HepG2 (cell line): ENCODE data around the gene GRK6. TPM values are rescaled to one million over a fixed set of nuclear protein-coding genes. Genes with fewer than 3 reads are reported as not detected.

Source experiments
- ATAC-seq: fragments of 200-7000 bp; cut with Tn5 transposase; 3 replicates; pipeline ENCODE4 v1.9.1; 2020; ENCODE audit warnings: mild to moderate bottlenecking, moderate library complexity
- BruUV-seq: library from RNA; stranded (reverse); fragments of 400-500 nt; replicated peaks from 2 replicates; lab custom pipeline; 2021; lab: Mats Ljungman, UMichigan
- CTCF ChIA-PET: fragments of 300-600 bp; formaldehyde crosslinking; extraction: SDS; loops from one replicate; lab custom pipeline; 2021; ENCODE audit warnings: low total read pairs, inconsistent platforms, low intra/inter-chr PET ratio; lab: Yijun Ruan, JAX
- POLR2A ChIA-PET: fragments of 350-600 bp; sonication (Branson Sonifier 250); formaldehyde crosslinking; loops from one replicate; lab custom pipeline; 2020; ENCODE audit warnings: antibody characterized with exemption, inconsistent platforms; lab: Yijun Ruan, JAX
- DNase-seq: peaks from one replicate; pipeline ENCODE4 v3.0.0-alpha.2; 2015; ENCODE audit warnings: low spot score
- FAIRE-seq: peaks from 3 replicates; lab custom pipeline; 2011; peaks lifted over from hg19 to GRCh38; lab: Jason Lieb, UNC
- H2AFZ ChIP-seq: one replicate; pipeline ENCODE4 v1.6.1; 2011; ENCODE audit warnings: low read length, inconsistent platforms
- H3K27ac ChIP-seq: fragments of 300-600 bp; 3 replicates; pipeline ENCODE4 v1.8.0; 2011; ENCODE audit warnings: mixed run types, mild to moderate bottlenecking, mixed read lengths, low read length, inconsistent platforms; ENCODE audit not compliant: insufficient read depth; ENCODE audit errors: extremely low read length
- H3K27me3 ChIP-seq, 2 experiments: fragments of 200-600 bp in 1 of 2; 2 replicates in 1 of 2; 3 replicates in 1 of 2; pipeline versions ENCODE4 v1.6.0 to v1.8.0; 2011; ENCODE audit warnings: low read length in 2 of 2, mild to moderate bottlenecking in 2 of 2, moderate library complexity in 2 of 2, inconsistent platforms in 1 of 2; ENCODE audit not compliant: insufficient read depth in 2 of 2, control insufficient read depth in 1 of 2
- H3K36me3 ChIP-seq, 2 experiments: fragments of 200-600 bp in 1 of 2; replicated peaks in 1 of 2; 2 replicates in 1 of 2; 3 replicates in 1 of 2; pipeline versions ENCODE4 v1.5.1 to v1.8.0; 2011; ENCODE audit warnings: low read length in 2 of 2, inconsistent platforms in 1 of 2; ENCODE audit not compliant: insufficient read depth in 2 of 2, control insufficient read depth in 1 of 2
- H3K4me1 ChIP-seq: 2 replicates; pipeline ENCODE4 v1.5.1; 2012; ENCODE audit warnings: low read length, inconsistent platforms; ENCODE audit not compliant: insufficient read depth
- H3K4me2 ChIP-seq: 2 replicates; pipeline ENCODE4 v1.6.0; 2011; ENCODE audit warnings: low read depth, low read length, inconsistent platforms
- H3K4me3 ChIP-seq, 3 experiments: fragments of 200-600 bp in 1 of 3; sonication (generic), shearing (Covaris generic) in 1 of 3; replicated peaks in 1 of 3; 2 replicates each; pipeline ENCODE4 v1.5.1; 2011 to 2016; ENCODE audit warnings: low read length in 3 of 3, inconsistent platforms in 2 of 3, low read depth in 2 of 3, mild to moderate bottlenecking in 2 of 3, control low read depth in 1 of 3, mixed read lengths in 1 of 3; ENCODE audit not compliant: insufficient read depth in 1 of 3
- H3K79me2 ChIP-seq: one replicate; pipeline ENCODE4 v1.6.1; 2011; ENCODE audit warnings: low read length, inconsistent platforms; ENCODE audit not compliant: insufficient read depth
- H3K9ac ChIP-seq: 2 replicates; pipeline ENCODE4 v1.6.0; 2011; ENCODE audit warnings: mild to moderate bottlenecking, low read depth, low read length, inconsistent platforms; ENCODE audit not compliant: insufficient read depth
- H3K9me3 ChIP-seq: 2 replicates; pipeline ENCODE4 v1.5.1; 2012; ENCODE audit warnings: mild to moderate bottlenecking, low read length
- H4K20me1 ChIP-seq: 2 replicates; pipeline ENCODE4 v1.6.0; 2011; ENCODE audit warnings: inconsistent platforms, mild to moderate bottlenecking, low read length, moderate library complexity; ENCODE audit not compliant: insufficient read depth
- ELF3 ChIP-seq: IDR thresholded peaks from 2 replicates; pipeline ENCODE4 v1.6.1; 2016; ENCODE audit warnings: missing genetic modification reagents, missing compliant biosample characterization
- ERF ChIP-seq: IDR thresholded peaks from 2 replicates; pipeline ENCODE4 v1.6.1; 2018; ENCODE audit warnings: missing biosample characterization, missing genetic modification reagents
- FOXK1 ChIP-seq: sonication (generic); formaldehyde crosslinking; IDR thresholded peaks from 2 replicates; pipeline ENCODE4 v1.4.0; 2020; ENCODE audit warnings: low read depth, missing genetic modification reagents, borderline replicate concordance
- HNF4G ChIP-seq, 2 experiments: sonication (generic) in 1 of 2; formaldehyde crosslinking in 1 of 2; IDR thresholded peaks; 2 replicates each; pipeline versions ENCODE4 v1.4.0 to v1.6.1; 2011 to 2020; ENCODE audit warnings: borderline replicate concordance in 2 of 2, low read depth in 2 of 2, mild to moderate bottlenecking in 2 of 2, low read length in 1 of 2, missing genetic modification reagents in 1 of 2, moderate library complexity in 1 of 2
- HNRNPUL1 ChIP-seq: fragments of 200-400 bp; formaldehyde crosslinking; IDR thresholded peaks from 2 replicates; pipeline ENCODE4 v1.6.1; 2017; ENCODE audit warnings: low read depth, mild to moderate bottlenecking, low read length, moderate library complexity
- KDM2A ChIP-seq: sonication (generic); formaldehyde crosslinking; IDR thresholded peaks from 2 replicates; pipeline ENCODE4 v1.4.0; 2020; ENCODE audit warnings: low read depth, missing genetic modification reagents, borderline replicate concordance
- LCORL ChIP-seq, 2 experiments: fragments of 450-650 bp in 1 of 2; sonication (generic) in 1 of 2; formaldehyde crosslinking in 1 of 2; IDR thresholded peaks; 2 replicates each; pipeline versions ENCODE4 v1.5.0 to v1.6.1; 2017 to 2020; ENCODE audit warnings: antibody characterized with exemption in 1 of 2, missing genetic modification reagents in 1 of 2
- RARA ChIP-seq: IDR thresholded peaks from 2 replicates; pipeline ENCODE4 v1.6.1; 2016; ENCODE audit warnings: missing genetic modification reagents, missing compliant biosample characterization
- RFX5 ChIP-seq: IDR thresholded peaks from 2 replicates; pipeline ENCODE4 v1.6.1; 2011; ENCODE audit warnings: low read depth, low read length, improper control_type of control experiment
- RXRB ChIP-seq: IDR thresholded peaks from 2 replicates; pipeline ENCODE4 v1.6.1; 2016; ENCODE audit warnings: borderline replicate concordance, missing genetic modification reagents, missing compliant biosample characterization
- SOX6 ChIP-seq, 2 experiments: fragments of 450-650 bp in 1 of 2; sonication (generic) in 1 of 2; formaldehyde crosslinking in 1 of 2; IDR thresholded peaks; 2 replicates each; pipeline versions ENCODE4 v1.4.0 to v1.6.1; 2017 to 2020; ENCODE audit warnings: antibody characterized with exemption in 1 of 2, mild to moderate bottlenecking in 1 of 2, missing genetic modification reagents in 1 of 2
- ZNF224 ChIP-seq: sonication (generic); formaldehyde crosslinking; IDR thresholded peaks from 2 replicates; pipeline ENCODE4 v1.5.0; 2020; ENCODE audit warnings: mild to moderate bottlenecking, missing genetic modification reagents
- ZSCAN25 ChIP-seq: sonication (generic); formaldehyde crosslinking; IDR thresholded peaks from 2 replicates; pipeline ENCODE4 v1.8.0; 2022; ENCODE audit warnings: mild to moderate bottlenecking, missing genetic modification reagents
- WGBS: methylation state at CpG from one replicate; pipeline ENCODE4 v1.1.6; 2017; ENCODE audit warnings: low lambda C conversion rate; 5-methylcytosine and 5-hydroxymethylcytosine counted together
- in situ Hi-C: cut with HindIII; loops from 2 replicates; pipeline ENCODE4 v1.10.0; 2017; ENCODE audit warnings: low pct_unique_long_range_greater_than_20kb; ENCODE audit not compliant: extremely low pct_ligation_motif_present
- intact Hi-C: fragments of 100-400 bp; cut with micrococcal nuclease; formaldehyde crosslinking; loops from one replicate; pipeline ENCODE4 v1.10.0; 2022; ENCODE audit not compliant: unreplicated experiment
- polyA plus RNA-seq, 8 experiments: library from polyadenylated mRNA; depleted of rRNA in 3 of 8; stranded (reverse) in 7 of 8; unstranded in 1 of 8; fragments of >200 nt; fragmentation: Illumina TruSeq in 4 of 8; extraction: Trizol in 4 of 8; gene quantifications; 2 replicates each; pipeline versions ENCODE4 v1.2.1 to v1.2.3, GENCODE V29; 2011 to 2016; ENCODE audit warnings: low read depth in 4 of 8, missing spikeins in 1 of 8, mixed read lengths in 1 of 8; ENCODE audit not compliant: insufficient read depth in 1 of 8
- total RNA-seq, 5 experiments: library from RNA; depleted of rRNA; stranded (reverse); fragments of >200 nt; fragmentation: Illumina TruSeq; extraction: Trizol; gene quantifications; 2 replicates each; pipeline ENCODE4 v1.2.3, GENCODE V29; 2016; ENCODE audit warnings: low read depth in 1 of 5
- TF ChIP-seq, protein P1 (sequence below): sonication (generic); formaldehyde crosslinking; IDR thresholded peaks from 2 replicates; pipeline ENCODE4 v1.8.0; 2022; ENCODE audit warnings: mild to moderate bottlenecking, missing genetic modification reagents; ENCODE audit not compliant: insufficient replicate concordance
- TF ChIP-seq, protein P2 (sequence below): sonication (generic); formaldehyde crosslinking; IDR thresholded peaks from 2 replicates; pipeline ENCODE4 v1.5.1; 2020; ENCODE audit warnings: missing genetic modification reagents, mild to moderate bottlenecking, borderline replicate concordance
- TF ChIP-seq, protein P3 (sequence below): sonication (generic); formaldehyde crosslinking; IDR thresholded peaks from 2 replicates; pipeline ENCODE4 v1.4.0; 2020; ENCODE audit warnings: missing genetic modification reagents

The GRK6 gene
- total and polyA plus RNA-seq, 2 of the 13 experiments (the other 11 are each of a cell fraction or from before 2014, with no cell fraction given): 13.2 to 19.9 TPM

DNA sequence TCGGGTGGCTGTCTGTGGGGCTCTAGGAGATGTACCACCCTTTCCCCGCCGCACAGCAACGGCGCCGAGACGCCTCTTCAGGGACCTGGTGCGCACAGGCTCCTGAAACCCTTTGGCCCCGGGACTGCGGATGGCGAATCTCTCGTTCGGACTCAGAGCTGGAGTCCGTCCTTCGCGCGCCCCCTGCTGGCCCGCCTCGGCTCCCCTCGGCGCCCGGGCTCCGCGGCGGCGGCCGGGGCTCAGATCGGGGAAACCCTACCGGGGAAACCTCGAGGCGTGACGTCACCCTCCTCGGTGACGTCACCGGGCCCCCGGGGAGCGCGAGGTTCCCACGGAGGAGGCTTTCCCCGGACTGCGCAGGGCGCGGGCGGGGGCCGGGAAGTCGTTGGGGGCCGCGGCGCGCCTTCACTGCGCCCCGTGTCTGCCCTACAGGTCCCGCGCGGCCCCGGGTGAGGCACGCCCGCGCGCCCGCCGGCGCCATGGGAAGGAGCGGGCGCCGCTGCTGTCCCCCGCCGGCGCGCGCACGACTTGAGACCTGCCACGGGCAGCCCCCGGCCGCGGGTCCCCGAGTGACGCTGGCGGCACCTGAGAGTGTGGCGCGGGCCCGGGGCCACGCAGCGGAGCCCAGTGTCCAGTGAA lies 28.0 kb downstream of the GRK6 start:
- no peaks in the 10 kb centered on the region; a peak in 1 of 5 replicates for H3K27me3 ChIP-seq
- FAIRE-seq (peak; percentile 8), DNase-seq (peak; percentile 79), ATAC-seq (peak; percentile 54)
- peak overlapping the region; percentile 81 to 89 (median 87) for H3K4me3 ChIP-seq
- H3K36me3 ChIP-seq: peaks cover 0 to 4% of the 10 kb centered on the region in 2 experiments; a peak in 2 of 5 replicates
- no peak overlapping the region for H2AFZ ChIP-seq
- in situ Hi-C loops (loop anchor here (5.0 to 25.0 kb wide), 2 partner anchors 67 to 342 kb away; no protein-coding TSS in a partner anchor), intact Hi-C loops (loop anchor here (1.0 kb wide), 2 partner anchors 50 to 64 kb away; no protein-coding TSS in a partner anchor)
- peaks cover 12% of the 10 kb centered on the region; the same call in 1 of the 2 replicates for H4K20me1 ChIP-seq
- ChIA-PET CTCF (interaction anchor here (1.0 to 4.8 kb wide), 9 partner anchors 28 to 343 kb away, joined by 3 to 54 read pairs (median 5); partner anchors contain the start of gene GRK6), POLR2A (interaction anchor here (0.6 to 4.4 kb wide), 21 partner anchors 9 to 340 kb away, joined by 3 to 29 read pairs (median 7); partner anchors contain the start of genes F12, GRK6 and PDLIM7)
- peak overlapping the region; percentile 84 for H3K27ac ChIP-seq
- peak overlapping the region; percentile 82 for H3K9ac ChIP-seq
- TSS peak; percentile 32 for BruUV-seq
- no peaks in the 10 kb centered on the region for H3K9me3 ChIP-seq
- 0% methylated on average over 5 of the region's 84 CpGs for WGBS
- peak overlapping the region; percentile 98 for H3K4me2 ChIP-seq
- H3K4me1 ChIP-seq: peaks cover 35% of the 10 kb centered on the region
- H3K79me2 ChIP-seq: peaks cover 5% of the 10 kb centered on the region
- TF ChIP-seq RARA (CRISPR knock-in tag) (0 out of 2 replicates have a peak, but pooled peaks have one; percentile 9), ELF3 (CRISPR knock-in tag) (peak; percentile 29; the same call in 1 of the 2 replicates), HNRNPUL1 (0 out of 2 replicates have a peak, but pooled peaks have one; percentile 18), RFX5 (peak; percentile 67; the same call in 1 of the 2 replicates), SOX6 (IDR thresholded peaks at IDR 0.05) (no peak), SOX6 (CRISPR knock-in tag; IDR thresholded peaks at IDR 0.05) (no peak), LCORL (IDR thresholded peaks at IDR 0.05) (no peak), LCORL (CRISPR knock-in tag; IDR thresholded peaks at IDR 0.05) (peak; percentile 46; the same call in 1 of the 2 replicates), HNF4G (IDR thresholded peaks at IDR 0.05; ENCODE audit: borderline replicate concordance, low read depth, low read length) (no peak), HNF4G (CRISPR knock-in tag; IDR thresholded peaks at IDR 0.05; ENCODE audit: borderline replicate concordance, low read depth) (0 out of 2 replicates have a peak, but pooled peaks have one; percentile 28), KDM2A (CRISPR knock-in tag) (peak; percentile 83), FOXK1 (CRISPR knock-in tag) (peak; percentile 26; the same call in 1 of the 2 replicates), ERF (CRISPR knock-in tag) (peak; percentile 74; the same call in 1 of the 2 replicates), ZNF224 (CRISPR knock-in tag) (no peak), ZSCAN25 (CRISPR knock-in tag) (peak; percentile 42; the same call in 1 of the 2 replicates), RXRB (CRISPR knock-in tag) (peak; percentile 57; the same call in 1 of the 2 replicates)
- TF ChIP-seq, protein P1, sequence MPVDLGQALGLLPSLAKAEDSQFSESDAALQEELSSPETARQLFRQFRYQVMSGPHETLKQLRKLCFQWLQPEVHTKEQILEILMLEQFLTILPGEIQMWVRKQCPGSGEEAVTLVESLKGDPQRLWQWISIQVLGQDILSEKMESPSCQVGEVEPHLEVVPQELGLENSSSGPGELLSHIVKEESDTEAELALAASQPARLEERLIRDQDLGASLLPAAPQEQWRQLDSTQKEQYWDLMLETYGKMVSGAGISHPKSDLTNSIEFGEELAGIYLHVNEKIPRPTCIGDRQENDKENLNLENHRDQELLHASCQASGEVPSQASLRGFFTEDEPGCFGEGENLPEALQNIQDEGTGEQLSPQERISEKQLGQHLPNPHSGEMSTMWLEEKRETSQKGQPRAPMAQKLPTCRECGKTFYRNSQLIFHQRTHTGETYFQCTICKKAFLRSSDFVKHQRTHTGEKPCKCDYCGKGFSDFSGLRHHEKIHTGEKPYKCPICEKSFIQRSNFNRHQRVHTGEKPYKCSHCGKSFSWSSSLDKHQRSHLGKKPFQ (CRISPR knock-in tag): peak; percentile 89
- TF ChIP-seq, protein P2, sequence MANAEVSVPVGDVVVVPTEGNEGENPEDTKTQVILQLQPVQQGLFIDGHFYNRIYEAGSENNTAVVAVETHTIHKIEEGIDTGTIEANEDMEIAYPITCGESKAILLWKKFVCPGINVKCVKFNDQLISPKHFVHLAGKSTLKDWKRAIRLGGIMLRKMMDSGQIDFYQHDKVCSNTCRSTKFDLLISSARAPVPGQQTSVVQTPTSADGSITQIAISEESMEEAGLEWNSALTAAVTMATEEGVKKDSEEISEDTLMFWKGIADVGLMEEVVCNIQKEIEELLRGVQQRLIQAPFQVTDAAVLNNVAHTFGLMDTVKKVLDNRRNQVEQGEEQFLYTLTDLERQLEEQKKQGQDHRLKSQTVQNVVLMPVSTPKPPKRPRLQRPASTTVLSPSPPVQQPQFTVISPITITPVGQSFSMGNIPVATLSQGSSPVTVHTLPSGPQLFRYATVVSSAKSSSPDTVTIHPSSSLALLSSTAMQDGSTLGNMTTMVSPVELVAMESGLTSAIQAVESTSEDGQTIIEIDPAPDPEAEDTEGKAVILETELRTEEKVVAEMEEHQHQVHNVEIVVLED (CRISPR knock-in tag): peak; percentile 40; the same call in 1 of the 2 replicates
- TF ChIP-seq, protein P3, sequence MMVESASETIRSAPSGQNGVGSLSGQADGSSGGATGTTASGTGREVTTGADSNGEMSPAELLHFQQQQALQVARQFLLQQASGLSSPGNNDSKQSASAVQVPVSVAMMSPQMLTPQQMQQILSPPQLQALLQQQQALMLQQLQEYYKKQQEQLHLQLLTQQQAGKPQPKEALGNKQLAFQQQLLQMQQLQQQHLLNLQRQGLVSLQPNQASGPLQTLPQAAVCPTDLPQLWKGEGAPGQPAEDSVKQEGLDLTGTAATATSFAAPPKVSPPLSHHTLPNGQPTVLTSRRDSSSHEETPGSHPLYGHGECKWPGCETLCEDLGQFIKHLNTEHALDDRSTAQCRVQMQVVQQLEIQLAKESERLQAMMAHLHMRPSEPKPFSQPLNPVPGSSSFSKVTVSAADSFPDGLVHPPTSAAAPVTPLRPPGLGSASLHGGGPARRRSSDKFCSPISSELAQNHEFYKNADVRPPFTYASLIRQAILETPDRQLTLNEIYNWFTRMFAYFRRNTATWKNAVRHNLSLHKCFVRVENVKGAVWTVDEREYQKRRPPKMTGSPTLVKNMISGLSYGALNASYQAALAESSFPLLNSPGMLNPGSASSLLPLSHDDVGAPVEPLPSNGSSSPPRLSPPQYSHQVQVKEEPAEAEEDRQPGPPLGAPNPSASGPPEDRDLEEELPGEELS (CRISPR knock-in tag): no peak; the same call in 1 of the 2 replicates
